Activated naive CD8-positive, alpha-beta T cell (primary cell): Measurements from ENCODE around the gene AGRP.

Experiments
- H3K27ac Mint-ChIP-seq: one replicate; pipeline ENCODE4 v1.8.0; 2021; ENCODE audit warnings: mixed read lengths
- H3K27me3 Mint-ChIP-seq: one replicate; pipeline ENCODE4 v1.8.0; 2021; ENCODE audit warnings: mixed read lengths
- H3K36me3 Mint-ChIP-seq: one replicate; pipeline ENCODE4 v1.8.0; 2021; ENCODE audit warnings: mixed read lengths
- H3K4me1 Mint-ChIP-seq: one replicate; pipeline ENCODE4 v1.8.0; 2021; ENCODE audit warnings: low read depth, mixed read lengths
- H3K4me3 Mint-ChIP-seq: one replicate; pipeline ENCODE4 v1.8.0; 2021; ENCODE audit warnings: mild to moderate bottlenecking, mixed read lengths
- H3K9me3 Mint-ChIP-seq: one replicate; pipeline ENCODE4 v1.8.0; 2021; ENCODE audit warnings: low read depth, mixed read lengths

The AGRP gene

DNA sequence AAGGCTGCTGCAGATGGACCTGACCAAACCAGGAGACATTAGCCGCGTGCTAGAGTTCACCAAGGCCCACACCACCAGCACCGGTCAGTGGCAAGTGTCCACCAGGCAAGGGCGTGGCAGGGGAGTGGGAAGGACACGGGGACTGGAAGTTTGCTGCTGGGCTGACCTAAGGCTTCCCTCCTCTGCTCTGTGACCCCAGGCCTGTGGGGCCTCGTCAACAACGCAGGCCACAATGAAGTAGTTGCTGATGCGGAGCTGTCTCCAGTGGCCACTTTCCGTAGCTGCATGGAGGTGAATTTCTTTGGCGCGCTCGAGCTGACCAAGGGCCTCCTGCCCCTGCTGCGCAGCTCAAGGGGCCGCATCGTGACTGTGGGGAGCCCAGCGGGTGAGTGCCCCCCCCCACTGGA, 47.6 kb downstream of the AGRP start:
- Mint-ChIP-seq H3K27ac (no peak overlapping the region), H3K36me3 (peaks cover 3% of the 10 kb centered on the region), H3K4me1 (peaks cover 9% of the 10 kb centered on the region)

DNA sequence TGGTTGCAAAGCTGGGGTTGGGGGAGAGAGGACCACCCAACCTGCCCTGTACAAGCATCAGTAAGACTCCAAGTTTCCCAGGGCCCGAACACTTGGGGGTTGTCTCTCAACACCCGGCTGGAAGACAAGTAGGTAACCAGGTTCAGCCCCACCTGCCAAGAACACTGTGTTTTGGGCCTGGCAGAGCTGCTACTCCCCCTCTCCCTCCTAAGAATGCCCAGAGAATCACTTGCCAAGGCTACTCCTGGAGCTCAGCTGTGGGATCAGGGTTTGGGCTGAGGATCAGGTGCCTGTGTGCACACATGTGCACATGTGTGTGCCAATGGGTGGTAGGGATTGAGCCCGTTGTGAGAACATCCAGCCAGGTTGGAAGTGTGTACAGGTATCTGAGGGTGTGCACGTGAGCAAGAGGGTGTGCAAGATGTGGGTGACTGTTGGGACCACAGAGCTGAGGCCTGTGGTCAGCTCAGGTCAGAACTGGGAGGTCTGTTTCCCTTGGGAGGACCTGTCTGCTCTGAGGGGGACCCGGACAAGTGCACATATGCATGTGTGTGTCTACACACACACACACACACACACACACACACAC, 50.1 kb downstream of the AGRP start:
- H3K27ac Mint-ChIP-seq, result no peak overlapping the region
- H3K4me3 Mint-ChIP-seq, result no peak overlapping the region
- peaks cover 9% of the 10 kb centered on the region for H3K27me3 Mint-ChIP-seq
- peaks cover 11% of the 10 kb centered on the region for H3K4me1 Mint-ChIP-seq
- no peaks in the 10 kb centered on the region for H3K9me3 Mint-ChIP-seq
- H3K36me3 Mint-ChIP-seq, result no peaks in the 10 kb centered on the region

More for the DNA sequence above, 47.6 kb downstream of the AGRP start:
- Mint-ChIP-seq H3K4me3 (no peak overlapping the region), H3K9me3 (no peaks in the 10 kb centered on the region), H3K27me3 (peaks cover 3% of the 10 kb centered on the region)
